AML-193 (cell line): ENCODE results near the gene ALDH2.
"Not testable (repeated sequence)": the region's sequence is repeated elsewhere in the genome, so short reads cannot be mapped to it uniquely, and the experiment has no call there.

ENCODE experiments used
- DNase-seq, 2 experiments: peaks; one replicate each; lab custom pipeline; 2025; lab: John Stamatoyannopoulos, UW

The ALDH2 gene

GRCh38 chr12:111766608-111767361, at the start of gene ALDH2:
ALDH2 (plus strand) TSS chr12:111766933; CDS start chr12:111766983, 50 bp downstream.
- no peak for DNase-seq

GRCh38 chr12:111719316-111719715, 47.4 kb upstream of the ALDH2 start:
- not testable (repeated sequence) for DNase-seq

- DNase-seq, result no peak
Measured at GRCh38 chr12:111720457-111720856, 46.3 kb upstream of the ALDH2 start.

- DNase-seq, result not testable (repeated sequence)
Measured at GRCh38 chr12:111723646-111724360, 42.9 kb upstream of the ALDH2 start.

GRCh38 chr12:111728795-111729194, 37.9 kb upstream of the ALDH2 start:
- no peak for DNase-seq

GRCh38 chr12:111730420-111730819, 36.3 kb upstream of the ALDH2 start:
- DNase-seq, result no peak

- no peak for DNase-seq
Measured at GRCh38 chr12:111732786-111733185, 33.9 kb upstream of the ALDH2 start.

- no peak for DNase-seq
Measured at GRCh38 chr12:111733340-111733915, 33.3 kb upstream of the ALDH2 start.

- DNase-seq, result not testable (repeated sequence)
Measured at GRCh38 chr12:111739524-111739923, 27.2 kb upstream of the ALDH2 start.

GRCh38 chr12:111741235-111741812, 25.4 kb upstream of the ALDH2 start:
- DNase-seq, result no peak

GRCh38 chr12:111745211-111745610, 21.5 kb upstream of the ALDH2 start:
- DNase-seq, result no peak

- no peak for DNase-seq
Measured at GRCh38 chr12:111747333-111747732, 19.4 kb upstream of the ALDH2 start.

- DNase-seq, result no peak
Measured at GRCh38 chr12:111748151-111748672, 18.5 kb upstream of the ALDH2 start.

- DNase-seq, result no peak
Measured at GRCh38 chr12:111748867-111749266, 17.9 kb upstream of the ALDH2 start.

GRCh38 chr12:111749391-111749790, 17.3 kb upstream of the ALDH2 start:
- DNase-seq, result no peak

GRCh38 chr12:111753144-111753881, 13.4 kb upstream of the ALDH2 start:
- DNase-seq, result peak in 1 of 2 experiments; percentile 13

- no peak for DNase-seq
Measured at GRCh38 chr12:111754671-111755070, 12.1 kb upstream of the ALDH2 start.

GRCh38 chr12:111756196-111756595, 10.5 kb upstream of the ALDH2 start:
- no peak for DNase-seq

- DNase-seq, result no peak
Measured at GRCh38 chr12:111756681-111757080, 10.1 kb upstream of the ALDH2 start.

GRCh38 chr12:111757361-111758119, 9.2 kb upstream of the ALDH2 start:
- peak; percentile 83 to 90 for DNase-seq

- no peak for DNase-seq
Measured at GRCh38 chr12:111758120-111758561, 8.6 kb upstream of the ALDH2 start.
